Measurements from ENCODE around the gene MEN1. TPM values are rescaled to one million over a fixed set of nuclear protein-coding genes. Genes with fewer than 3 reads are reported as not detected.

Gene MEN1
- total and polyA plus RNA-seq, 9 of the 15 experiments (the other 6 are each of a cell fraction or from before 2014, with no cell fraction given): 3.4 to 57.2 (median 19.3) TPM

DNA sequence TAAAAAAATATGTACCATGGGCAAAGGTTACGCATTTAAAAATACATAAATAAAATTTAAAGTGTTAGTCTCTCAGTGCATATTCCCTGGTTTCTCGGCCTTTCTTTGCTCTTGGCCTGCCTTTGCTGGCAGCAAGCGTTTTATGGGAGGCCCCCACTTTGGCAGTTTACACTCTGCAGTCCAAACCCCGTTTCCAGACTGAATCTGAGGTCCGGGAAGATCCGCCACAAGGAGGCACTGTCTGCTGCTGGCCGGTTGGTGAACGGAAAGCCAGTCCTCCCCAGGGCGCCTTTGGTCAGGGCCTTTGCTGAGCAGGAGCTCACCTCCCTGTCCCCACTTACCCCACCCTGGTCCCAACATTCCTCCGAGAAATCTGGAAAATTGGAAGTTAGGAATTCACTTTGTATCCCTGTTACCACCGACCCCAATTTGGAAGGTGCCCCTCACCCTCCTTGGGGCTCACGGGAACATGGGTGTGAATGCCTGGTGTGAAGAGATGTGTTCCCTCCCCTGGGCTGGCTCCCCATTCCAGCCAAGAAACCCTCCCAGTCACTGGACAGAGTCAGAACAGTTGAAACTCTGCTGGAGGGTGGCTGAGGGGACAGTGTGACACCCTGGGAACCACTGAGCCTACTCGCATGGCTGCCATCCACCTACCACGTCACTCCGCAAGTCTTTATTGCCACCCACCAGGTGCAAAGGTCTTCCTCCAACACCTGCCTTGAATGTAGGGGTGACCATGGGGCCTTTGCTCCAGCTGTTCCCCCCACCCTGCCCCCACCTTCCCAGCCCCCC, 22.6 kb downstream of the MEN1 start (continued):
- TF ChIP-seq, protein P1, sequence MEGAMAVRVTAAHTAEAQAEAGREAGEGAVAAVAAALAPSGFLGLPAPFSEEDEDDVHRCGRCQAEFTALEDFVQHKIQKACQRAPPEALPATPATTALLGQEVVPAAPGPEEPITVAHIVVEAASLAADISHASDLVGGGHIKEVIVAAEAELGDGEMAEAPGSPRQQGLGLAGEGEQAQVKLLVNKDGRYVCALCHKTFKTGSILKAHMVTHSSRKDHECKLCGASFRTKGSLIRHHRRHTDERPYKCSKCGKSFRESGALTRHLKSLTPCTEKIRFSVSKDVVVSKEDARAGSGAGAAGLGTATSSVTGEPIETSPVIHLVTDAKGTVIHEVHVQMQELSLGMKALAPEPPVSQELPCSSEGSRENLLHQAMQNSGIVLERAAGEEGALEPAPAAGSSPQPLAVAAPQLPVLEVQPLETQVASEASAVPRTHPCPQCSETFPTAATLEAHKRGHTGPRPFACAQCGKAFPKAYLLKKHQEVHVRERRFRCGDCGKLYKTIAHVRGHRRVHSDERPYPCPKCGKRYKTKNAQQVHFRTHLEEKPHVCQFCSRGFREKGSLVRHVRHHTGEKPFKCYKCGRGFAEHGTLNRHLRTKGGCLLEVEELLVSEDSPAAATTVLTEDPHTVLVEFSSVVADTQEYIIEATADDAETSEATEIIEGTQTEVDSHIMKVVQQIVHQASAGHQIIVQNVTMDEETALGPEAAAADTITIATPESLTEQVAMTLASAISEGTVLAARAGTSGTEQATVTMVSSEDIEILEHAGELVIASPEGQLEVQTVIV (CRISPR knock-in tag; IDR thresholded peaks at IDR 0.05; ENCODE audit: borderline replicate concordance): no peak
- TF ChIP-seq, protein P2, sequence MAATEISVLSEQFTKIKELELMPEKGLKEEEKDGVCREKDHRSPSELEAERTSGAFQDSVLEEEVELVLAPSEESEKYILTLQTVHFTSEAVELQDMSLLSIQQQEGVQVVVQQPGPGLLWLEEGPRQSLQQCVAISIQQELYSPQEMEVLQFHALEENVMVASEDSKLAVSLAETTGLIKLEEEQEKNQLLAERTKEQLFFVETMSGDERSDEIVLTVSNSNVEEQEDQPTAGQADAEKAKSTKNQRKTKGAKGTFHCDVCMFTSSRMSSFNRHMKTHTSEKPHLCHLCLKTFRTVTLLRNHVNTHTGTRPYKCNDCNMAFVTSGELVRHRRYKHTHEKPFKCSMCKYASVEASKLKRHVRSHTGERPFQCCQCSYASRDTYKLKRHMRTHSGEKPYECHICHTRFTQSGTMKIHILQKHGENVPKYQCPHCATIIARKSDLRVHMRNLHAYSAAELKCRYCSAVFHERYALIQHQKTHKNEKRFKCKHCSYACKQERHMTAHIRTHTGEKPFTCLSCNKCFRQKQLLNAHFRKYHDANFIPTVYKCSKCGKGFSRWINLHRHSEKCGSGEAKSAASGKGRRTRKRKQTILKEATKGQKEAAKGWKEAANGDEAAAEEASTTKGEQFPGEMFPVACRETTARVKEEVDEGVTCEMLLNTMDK (IDR thresholded peaks at IDR 0.05; ENCODE audit: borderline replicate concordance, insufficient read depth, low read depth, low read length, poor library complexity, severe bottlenecking): peak; percentile 70

DNA sequence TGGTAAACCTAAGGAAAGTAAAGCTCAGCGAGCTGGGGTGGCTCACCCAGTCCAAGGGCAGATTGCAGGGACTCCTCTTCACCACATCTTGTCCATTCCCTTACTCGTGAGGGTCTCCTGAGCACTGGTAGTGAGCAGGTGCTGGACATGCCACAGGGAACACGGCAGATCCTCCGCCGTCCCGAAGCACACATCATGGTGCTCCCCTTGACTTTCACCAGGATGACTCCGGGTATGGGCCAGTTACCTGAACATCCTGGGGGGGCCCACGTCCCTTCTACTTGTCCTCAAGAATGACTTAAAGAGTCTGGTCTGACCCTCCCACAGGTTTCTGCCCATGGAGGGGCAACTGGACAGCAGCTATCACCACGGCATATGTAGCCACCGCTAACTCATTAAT, 24.0 kb downstream of the MEN1 start:
- H3K36me3 ChIP-seq (ENCODE audit: control insufficient read depth, insufficient read depth, low read length): no peaks in the 10 kb centered on the region
- H3K9ac ChIP-seq (ENCODE audit: insufficient read depth in 1 of 2, low read depth in 2 of 2, low read length in 2 of 2): peak overlapping the region in 1 of 2 experiments; percentile 40; a peak in 1 of 4 replicates
- no peaks in the 10 kb centered on the region for H4K20me1 ChIP-seq (replicated peaks; ENCODE audit: control insufficient read depth, insufficient read depth, low read length)
- no peaks in the 10 kb centered on the region for H3K27me3 ChIP-seq (ENCODE audit: control insufficient read depth in 2 of 2, insufficient read depth in 2 of 2, low read length in 2 of 2)
- intact Hi-C loops (cut with micrococcal nuclease): loop anchor here (5.0 kb wide), 1 partner anchor 106 kb away; no protein-coding TSS in a partner anchor
- ATAC-seq (no peak), DNase-seq (ENCODE audit: extremely low read depth in 1 of 4, low spot score in 3 of 4) (no peak), FAIRE-seq (no peak)
- peaks cover 3 to 14% of the 10 kb centered on the region in 2 experiments; a peak in 4 of 5 replicates for H3K4me1 ChIP-seq (replicated peaks in 1 of 2; ENCODE audit: control insufficient read depth in 2 of 2, insufficient read depth in 2 of 2, low read length in 2 of 2)
- in situ Hi-C loops (cut with MboI): loop anchor here (5.0 kb wide), 1 partner anchor 106 kb away; no protein-coding TSS in a partner anchor
- no peak overlapping the region for H3K4me2 ChIP-seq (ENCODE audit: insufficient read depth, low read length)
- H3K4me3 ChIP-seq: no peak overlapping the region
- TF ChIP-seq ZNF263 (CRISPR knock-in tag; IDR thresholded peaks at IDR 0.05; ENCODE audit: borderline replicate concordance) (peak; percentile 62; the same call in 1 of the 2 replicates), ZNF175 (CRISPR knock-in tag; IDR thresholded peaks at IDR 0.05; ENCODE audit: low read depth) (no peak)
- H3K9me3 ChIP-seq (replicated peaks; ENCODE audit: control insufficient read depth, insufficient read depth, low read depth, low read length): no peaks in the 10 kb centered on the region
- ChIA-PET CTCF (ENCODE audit: low intra/inter-chr PET ratio) (interaction anchor here (0.6 to 0.7 kb wide), 2 partner anchors 273 to 331 kb away, joined by 3 to 4 read pairs; partner anchors contain the start of gene ZNHIT2), POLR2A (interaction anchor here (0.8 kb wide), 1 partner anchor 297 kb away, joined by 3 read pairs; no protein-coding TSS in a partner anchor)
- H3K27ac ChIP-seq (ENCODE audit: extremely low read depth, low read depth, low read length): no peak overlapping the region
- H3K9me1 ChIP-seq (ENCODE audit: control insufficient read depth, insufficient read depth, low read length): no peaks in the 10 kb centered on the region
- H2AFZ ChIP-seq (ENCODE audit: low read depth, low read length): no peak overlapping the region
- BruUV-seq (replicated peaks): no TSS peak
- no peaks in the 10 kb centered on the region for H3K79me2 ChIP-seq (ENCODE audit: control insufficient read depth, insufficient read depth, low read length)
- 46% methylated on average over 10 of the region's 10 CpGs for WGBS (ENCODE audit: insufficient coverage, low coverage, missing lambda C conversion rate)
